Spinal cord (tissue), 10 donors: Measurements from ENCODE around the gene ZFP3. TPM values are rescaled to one million over a fixed set of nuclear protein-coding genes. Genes with fewer than 3 reads are reported as not detected.
"Not testable (repeated sequence)": the region's sequence is repeated elsewhere in the genome, so short reads cannot be mapped to it uniquely, and the experiment has no call there.

ENCODE experiments used
- DNase-seq, 6 donors: peaks; one replicate each; pipeline versions ENCODE4 v3.0.0 to v3.0.0-alpha.2; 2013 to 2015; ENCODE audit warnings: low spot score in 6 of 6, low read depth in 4 of 6
- H3K27ac ChIP-seq: one replicate; pipeline ENCODE4 v1.5.1; 2013; ENCODE audit warnings: low read depth, low read length, control low read depth
- H3K27me3 ChIP-seq: one replicate; pipeline ENCODE4 v1.6.1; 2013; ENCODE audit warnings: low read length; ENCODE audit not compliant: control insufficient read depth, insufficient read depth
- H3K36me3 ChIP-seq: one replicate; pipeline ENCODE4 v1.6.1; 2013; ENCODE audit warnings: low read length; ENCODE audit not compliant: control insufficient read depth, insufficient read depth
- H3K4me1 ChIP-seq: one replicate; pipeline ENCODE4 v1.6.1; 2013; ENCODE audit warnings: low read length; ENCODE audit not compliant: control insufficient read depth, insufficient read depth
- H3K4me3 ChIP-seq: one replicate; pipeline ENCODE4 v1.5.1; 2013; ENCODE audit warnings: low read depth, low read length, control low read depth
- H3K9me3 ChIP-seq: one replicate; pipeline ENCODE4 v1.6.1; 2013; ENCODE audit warnings: low read length; ENCODE audit not compliant: control insufficient read depth, insufficient read depth
- WGBS: methylation state at CpG from one replicate; pipeline ENCODE4 v1.1.5; 2013; ENCODE audit warnings: missing lambda C conversion rate; ENCODE audit not compliant: insufficient coverage; 5-methylcytosine and 5-hydroxymethylcytosine counted together
- long read RNA-seq, 4 donors: transcript quantifications; one replicate each; lab custom pipeline, GENCODE V29; 2026
- polyA plus RNA-seq, 2 donors: library from polyadenylated mRNA; unstranded; fragments of 120-200 nt; gene quantifications; one replicate each; pipeline ENCODE4 v1.2.1, GENCODE V29; 2013; ENCODE audit not compliant: insufficient read length in 2 of 2
- total RNA-seq, 2 donors: library from RNA; depleted of rRNA in 1 of 2; stranded (reverse); fragments of 120-200 nt in 1 of 2; fragments of >200 nt in 1 of 2; gene quantifications; one replicate each; pipeline versions ENCODE4 v1.2.3 to v1.2.4, GENCODE V29; 2013 to 2014
- donor health status: healthy.

ZFP3 gene
- total RNA-seq, result 1 to 10 TPM; 8.9 to 9.7 TPM
- polyA plus RNA-seq, result 10 to 100 TPM; 13.2 to 16.1 TPM
- long read RNA-seq, donor 1, full-length matches to known transcripts, result 6 of 6 reads
- long read RNA-seq, donor 1, partial matches to known transcripts, result 0 of 6 reads
- long read RNA-seq, donor 1, other reads (novel, unspliced or antisense), result 0 of 6 reads
- long read RNA-seq, donor 2, full-length matches to known transcripts, result 5 of 5 reads
- long read RNA-seq, donor 2, partial matches to known transcripts, result 0 of 5 reads
- long read RNA-seq, donor 2, other reads (novel, unspliced or antisense), result 0 of 5 reads
- long read RNA-seq, donor 3, full-length matches to known transcripts, result 3 of 3 reads
- long read RNA-seq, donor 3, partial matches to known transcripts, result 0 of 3 reads
- long read RNA-seq, donor 3, other reads (novel, unspliced or antisense), result 0 of 3 reads
- long read RNA-seq, donor 4, full-length matches to known transcripts, result 6 of 6 reads
- long read RNA-seq, donor 4, partial matches to known transcripts, result 0 of 6 reads
- long read RNA-seq, donor 4, other reads (novel, unspliced or antisense), result 0 of 6 reads

DNA sequence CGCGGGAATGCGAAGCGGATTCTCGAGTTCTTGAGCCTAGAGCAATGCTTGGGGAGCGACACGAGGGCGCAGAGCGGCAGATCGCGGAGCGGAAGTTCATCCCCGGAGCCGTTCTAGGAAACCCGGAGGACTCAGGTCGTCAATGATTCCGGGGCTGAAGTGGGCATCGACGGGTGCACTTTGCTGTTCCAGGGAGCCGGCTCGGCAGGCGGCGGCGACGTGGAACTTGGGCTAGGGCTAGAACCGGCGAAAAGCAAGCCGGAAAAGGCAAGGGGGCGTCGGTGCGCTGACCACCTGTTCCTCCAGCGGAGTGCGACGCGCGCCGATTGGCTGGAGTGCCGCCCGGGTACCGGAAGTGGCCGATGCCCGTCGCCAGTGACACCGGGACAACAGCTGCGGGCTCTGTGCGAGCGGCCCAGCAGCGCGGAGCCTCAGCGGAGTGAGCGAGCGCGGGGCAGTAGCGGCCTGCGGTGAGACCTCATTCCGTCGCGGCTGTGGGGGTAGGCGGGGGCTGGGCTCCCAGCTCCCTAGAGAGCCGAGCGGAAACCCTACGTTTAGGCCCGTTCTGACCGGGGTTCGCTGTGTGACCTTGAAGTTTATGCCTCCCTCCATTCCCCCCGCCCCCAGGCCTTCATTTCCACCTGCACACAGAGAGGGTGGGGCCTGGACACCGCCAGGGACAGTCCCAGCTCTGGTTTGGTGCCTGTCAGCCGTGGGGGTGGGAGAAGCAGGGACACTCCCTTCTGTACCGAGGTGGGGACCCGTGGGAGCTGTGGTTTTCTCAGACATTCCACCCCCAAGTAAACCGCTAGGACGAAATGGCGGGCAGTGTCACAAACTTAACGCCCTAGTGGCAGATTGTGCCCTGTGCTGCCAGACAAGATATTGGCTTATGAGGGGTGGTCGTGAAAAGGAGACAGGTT, at the start of gene ZFP3:
TSS of gene ZFP3 (plus strand) at position 362 of the 923 bp plus-strand sequence. CDS start 13,038 bp downstream, outside the sequence.
- peak; percentile 70 to 96 (median 84) for DNase-seq
- Histone ChIP-seq H3K4me3 (peak within 1 kb of the TSS; percentile 81), H3K36me3 (peaks cover 9% of the 10 kb centered on the region), H3K4me1 (peaks cover 19% of the 10 kb centered on the region), H3K27ac (peak within 1 kb of the TSS; percentile 85), H3K27me3 (no peaks in the 10 kb centered on the region), H3K9me3 (no peaks in the 10 kb centered on the region)
- 1% methylated on average over 68 of the region's 75 CpGs for WGBS

DNA sequence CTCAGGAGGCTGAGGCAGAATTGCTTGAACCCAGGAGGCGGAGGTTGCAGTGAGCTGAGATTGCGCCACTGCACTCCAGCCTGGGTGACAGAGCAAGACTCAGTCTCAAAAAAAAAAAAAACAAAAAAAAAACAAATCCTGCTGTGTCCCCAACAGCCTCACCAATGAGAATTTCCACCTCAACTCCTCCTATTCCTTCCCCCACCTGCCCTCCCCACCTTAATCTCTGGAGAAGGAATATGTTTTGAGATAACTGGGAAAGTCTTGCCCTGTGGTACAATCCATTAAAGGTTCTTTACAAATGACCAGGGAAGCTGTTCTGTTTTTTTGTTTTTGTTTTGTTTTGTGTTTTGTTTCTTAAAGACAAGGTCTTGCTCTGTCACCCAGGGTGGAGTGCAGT, 48.1 kb upstream of the ZFP3 start:
- H3K36me3 ChIP-seq, H3K4me3 ChIP-seq, H3K27ac ChIP-seq, DNase-seq, H3K9me3 ChIP-seq, H3K4me1 ChIP-seq: not testable (repeated sequence)
- no CpG with 5 or more reads among the region's 2 CpGs for WGBS
- peaks cover 12% of the 10 kb centered on the region for H3K27me3 ChIP-seq

DNA sequence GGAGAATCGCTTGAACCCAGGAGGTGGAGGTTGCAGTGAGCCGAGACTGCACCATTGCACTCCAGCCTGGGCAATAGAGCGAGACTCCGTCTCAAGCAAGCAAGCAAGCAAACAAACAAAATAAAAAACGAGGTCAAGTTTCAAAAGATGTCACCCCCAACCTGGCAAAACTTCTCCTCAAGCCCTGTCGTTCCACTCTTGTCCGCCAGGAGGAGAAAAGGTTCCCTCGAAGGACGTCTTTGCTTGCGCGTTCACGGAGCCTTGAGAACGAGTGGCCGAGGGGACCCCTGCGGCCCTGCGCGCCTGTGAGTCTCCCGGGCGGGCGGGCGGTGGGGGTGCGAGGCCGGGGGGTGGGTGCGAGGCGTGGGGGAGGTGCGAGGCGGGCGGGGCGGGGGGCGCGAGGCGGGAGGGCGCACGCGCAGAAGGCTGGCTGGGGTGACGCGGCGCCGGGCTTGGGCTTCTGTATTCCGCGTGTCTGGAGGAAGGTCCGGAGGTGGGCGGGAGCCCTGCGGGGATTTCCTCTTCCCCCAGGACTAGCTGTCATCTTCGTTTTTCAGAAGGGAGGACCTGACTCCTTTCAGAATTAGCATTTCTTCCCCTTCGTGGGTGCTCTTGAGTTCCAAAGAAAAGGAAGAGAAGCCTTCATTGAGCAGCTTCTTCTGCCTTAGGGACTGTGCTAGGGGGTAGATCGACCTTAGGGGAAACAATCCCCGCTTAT, 46.7 kb upstream of the ZFP3 start:
- Histone ChIP-seq H3K9me3 (no peaks in the 10 kb centered on the region), H3K27me3 (peaks cover 16% of the 10 kb centered on the region), H3K27ac (peak overlapping the region; percentile 16), H3K4me3 (peak overlapping the region; percentile 48), H3K36me3 (peaks cover 5% of the 10 kb centered on the region), H3K4me1 (peaks cover 14% of the 10 kb centered on the region)
- 4% methylated on average over 19 of the region's 48 CpGs for WGBS
- peak; percentile 43 to 94 (median 70) for DNase-seq

DNA sequence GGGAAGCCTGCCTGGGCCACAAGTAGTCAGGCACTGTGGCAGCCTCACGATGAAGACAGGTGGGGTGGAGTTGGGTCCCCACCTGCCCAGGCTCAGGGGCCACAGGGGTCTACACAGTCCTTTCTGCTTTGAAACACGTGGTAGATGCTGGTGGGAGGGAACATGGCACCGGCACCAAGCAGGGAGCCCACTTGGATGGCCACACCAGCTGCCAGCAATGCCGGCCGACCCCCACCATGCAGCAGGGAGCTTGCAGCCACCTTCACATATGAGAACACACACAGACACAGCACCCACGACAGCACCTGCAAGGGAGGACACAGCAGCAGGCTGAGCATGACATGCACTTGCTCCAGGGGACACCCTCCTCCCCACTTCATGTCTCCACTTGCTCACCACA, 45.4 kb upstream of the ZFP3 start:
- WGBS, result 97% methylated on average over 6 of the region's 6 CpGs
- Histone ChIP-seq H3K27me3 (peaks cover 16% of the 10 kb centered on the region), H3K4me1 (peaks cover 14% of the 10 kb centered on the region), H3K27ac (no peak overlapping the region), H3K4me3 (no peak overlapping the region), H3K36me3 (peaks cover 5% of the 10 kb centered on the region), H3K9me3 (no peaks in the 10 kb centered on the region)
- no peak for DNase-seq

DNA sequence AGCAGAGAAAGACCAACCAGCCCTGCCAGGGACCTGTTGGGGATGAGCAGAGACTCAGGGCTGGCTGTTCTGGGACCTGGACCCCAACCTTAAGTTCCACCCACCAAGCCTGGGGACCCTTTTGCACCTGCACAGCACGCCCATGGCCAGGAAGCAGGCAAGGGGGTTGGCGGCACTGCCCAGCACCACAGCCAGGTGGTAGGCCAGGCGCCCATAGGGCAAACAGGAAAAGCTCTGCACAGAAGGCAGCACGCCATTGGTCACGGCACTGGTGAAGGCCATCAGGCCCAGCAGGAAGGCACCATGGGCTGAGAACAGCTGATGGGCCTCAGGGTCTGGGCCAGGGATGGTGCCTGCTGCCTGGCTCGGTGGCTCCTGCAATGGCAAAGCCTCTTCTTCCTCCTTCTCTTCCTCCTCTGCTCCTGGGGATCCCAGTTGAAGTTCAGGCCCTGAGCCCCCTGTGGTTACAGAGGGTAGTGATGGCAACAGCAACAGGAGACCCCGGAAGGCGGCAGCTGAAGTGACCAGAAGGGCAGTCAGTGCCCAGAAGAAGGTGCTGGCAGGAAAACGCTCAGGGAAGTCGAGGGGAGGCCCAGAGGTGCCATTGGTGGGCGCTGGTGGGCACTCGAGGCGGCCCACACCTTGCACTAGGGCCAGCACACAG, 44.8 kb upstream of the ZFP3 start:
- WGBS, result 82% methylated on average over 12 of the region's 13 CpGs

DNA sequence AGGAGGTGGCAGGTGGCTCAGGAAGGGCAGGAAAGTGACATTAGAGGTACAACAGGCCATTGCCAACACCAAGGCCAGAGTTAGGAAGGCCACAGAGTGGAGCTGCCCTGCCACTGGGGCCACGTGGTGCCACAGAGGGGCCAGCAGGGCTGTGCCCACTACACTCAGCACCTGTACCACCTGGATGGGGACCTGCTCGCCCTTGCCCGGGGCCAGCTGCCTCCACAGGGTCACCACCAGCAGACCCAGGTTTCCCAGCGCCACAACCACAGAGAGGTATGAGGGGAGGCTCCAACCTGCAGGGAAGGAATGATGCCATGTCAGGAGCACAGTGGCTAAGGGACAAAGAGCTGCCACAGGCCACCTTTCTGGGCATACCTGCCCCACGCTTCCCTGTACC, 44.2 kb upstream of the ZFP3 start:
- 96% methylated on average over 5 of the region's 5 CpGs for WGBS
- H3K27ac ChIP-seq, result no peak overlapping the region

More for the DNA sequence above, 44.8 kb upstream of the ZFP3 start:
- no peak for DNase-seq
- H3K36me3 ChIP-seq, result peaks cover 5% of the 10 kb centered on the region
- H3K9me3 ChIP-seq, result no peaks in the 10 kb centered on the region
- H3K4me1 ChIP-seq, result peaks cover 14% of the 10 kb centered on the region
- H3K27ac ChIP-seq, result no peak overlapping the region
- no peak overlapping the region for H3K4me3 ChIP-seq
- H3K27me3 ChIP-seq, result peaks cover 16% of the 10 kb centered on the region

DNA sequence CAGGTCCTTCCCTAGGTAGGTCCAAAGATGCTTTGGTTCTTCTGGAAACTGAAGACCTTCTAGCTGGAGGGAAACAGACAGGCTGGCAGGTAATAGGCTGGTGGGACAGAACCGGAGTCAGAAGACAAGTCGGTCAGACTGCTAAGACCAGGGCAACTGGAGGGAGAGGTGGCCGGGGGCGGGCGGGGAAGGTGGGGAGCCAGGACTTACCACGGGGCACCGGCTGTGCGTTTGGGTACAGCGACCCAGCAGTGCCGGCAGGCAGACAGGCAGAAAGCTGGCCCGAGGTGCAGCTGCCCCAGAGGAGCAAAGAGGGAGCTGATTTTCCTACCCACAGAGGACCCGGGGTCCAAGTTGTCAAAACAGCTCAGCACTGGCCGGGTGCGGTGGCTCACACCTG, 43.6 kb upstream of the ZFP3 start:
- WGBS, result 91% methylated on average over 14 of the region's 14 CpGs

More for the DNA sequence above, 44.2 kb upstream of the ZFP3 start:
- peaks cover 5% of the 10 kb centered on the region for H3K36me3 ChIP-seq
- DNase-seq, result no peak
- peaks cover 16% of the 10 kb centered on the region for H3K27me3 ChIP-seq
- H3K4me3 ChIP-seq, result no peak overlapping the region
- H3K4me1 ChIP-seq, result peaks cover 14% of the 10 kb centered on the region
- no peaks in the 10 kb centered on the region for H3K9me3 ChIP-seq

DNA sequence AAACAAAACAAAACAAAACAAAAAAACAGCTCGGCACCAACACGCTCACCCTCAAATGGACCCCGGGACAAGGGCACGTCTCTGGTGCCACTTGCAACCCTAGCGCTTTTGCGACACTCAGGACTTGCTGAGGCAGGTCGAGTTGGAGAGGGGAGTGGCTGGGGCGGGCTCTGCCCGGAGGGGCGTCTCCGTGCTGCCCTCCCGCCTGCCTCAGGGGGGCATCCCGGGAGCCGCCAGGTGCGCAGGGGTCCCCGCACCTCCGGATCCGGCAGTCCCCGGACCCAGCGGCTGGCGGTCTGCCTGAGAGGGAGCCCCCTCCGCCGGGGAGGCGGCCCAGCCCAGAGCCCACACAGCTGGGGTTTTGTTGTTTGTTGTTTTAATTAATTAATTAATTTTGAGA, 43.0 kb upstream of the ZFP3 start, which contains the start of gene SLC52A1:
TSS of gene SLC52A1 (minus strand) at position 112 of the 400 bp plus-strand sequence. CDS start 820 bp downstream, outside the sequence.
- Histone ChIP-seq H3K27ac (no peak within 1 kb of the TSS), H3K4me3 (no peak within 1 kb of the TSS), H3K4me1 (peaks cover 14% of the 10 kb centered on the region), H3K9me3 (no peaks in the 10 kb centered on the region), H3K36me3 (peaks cover 5% of the 10 kb centered on the region), H3K27me3 (peaks cover 16% of the 10 kb centered on the region)
- WGBS, result 6% methylated on average over 21 of the region's 24 CpGs
- DNase-seq, result no peak

More for the DNA sequence above, 43.6 kb upstream of the ZFP3 start:
- Histone ChIP-seq H3K9me3 (no peaks in the 10 kb centered on the region), H3K4me3 (no peak overlapping the region), H3K4me1 (peaks cover 14% of the 10 kb centered on the region), H3K27ac (no peak overlapping the region), H3K27me3 (peaks cover 16% of the 10 kb centered on the region), H3K36me3 (peaks cover 5% of the 10 kb centered on the region)
- no peak for DNase-seq
